ENCODE data around the gene MRPL30. TPM values are rescaled to one million over a fixed set of nuclear protein-coding genes. Genes with fewer than 3 reads are reported as not detected.

MRPL30 gene
- total and polyA plus RNA-seq, 2 of the 8 experiments (the other 6 are each of a cell fraction or from before 2014, with no cell fraction given): 22.3 to 46.2 TPM

DNA sequence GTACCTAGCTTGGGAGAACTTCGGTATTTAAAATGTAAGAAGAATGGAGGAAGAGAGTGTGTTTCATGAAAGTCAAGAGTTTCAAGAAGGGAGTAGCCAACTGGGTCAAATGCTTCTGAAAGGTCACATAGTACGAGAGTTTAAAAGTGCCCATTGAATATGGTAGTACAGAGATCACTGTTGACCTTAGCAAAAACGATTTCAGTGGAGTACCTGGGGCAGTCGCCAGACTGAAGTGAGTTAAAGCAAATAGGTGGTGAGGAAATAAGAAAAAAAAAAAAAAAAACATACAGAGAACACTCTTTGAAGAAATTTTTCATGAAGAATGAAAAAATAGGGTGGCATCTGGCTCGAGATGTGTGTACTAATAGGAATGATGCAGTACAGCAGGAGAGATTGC is 14.8 kb upstream of the MRPL30 start:
- Histone ChIP-seq H2BK12ac (ENCODE audit: low read depth, low read length) (no peak overlapping the region), H3K4me3 (ENCODE audit: extremely low read depth in 1 of 4, insufficient read depth in 2 of 4, low read depth in 3 of 4, low read length in 4 of 4) (no peak overlapping the region), H3K36me3 (ENCODE audit: control insufficient read depth in 2 of 4, insufficient read depth in 4 of 4, low read length in 3 of 4) (peaks cover 0 to 34% (median 10%) of the 10 kb centered on the region in 4 experiments; a peak in 6 of 8 replicates), H3K9me3 (ENCODE audit: insufficient read depth in 2 of 2, low read depth in 1 of 2, low read length in 1 of 2) (no peaks in the 10 kb centered on the region), H2AFZ (ENCODE audit: low read length) (no peak overlapping the region), H2BK120ac (replicated peaks; ENCODE audit: low read depth, low read length) (no peak overlapping the region), H4K8ac (ENCODE audit: extremely low read depth, insufficient read depth, low read length) (no peak overlapping the region), H4K91ac (replicated peaks; ENCODE audit: insufficient read length, low read length) (no peak overlapping the region), H3K9ac (replicated peaks in 1 of 4; ENCODE audit: extremely low read depth in 1 of 4, low read depth in 3 of 4, low read length in 3 of 4) (no peak overlapping the region), H3K23ac (ENCODE audit: insufficient read length) (no peak overlapping the region), H4K5ac (ENCODE audit: insufficient read length, low read depth, low read length) (no peak overlapping the region), H3K23me2 (ENCODE audit: low read depth, low read length) (no peaks in the 10 kb centered on the region), H3K27me3 (replicated peaks in 1 of 4; ENCODE audit: control insufficient read depth in 3 of 4, extremely low read depth in 1 of 4, insufficient read depth in 3 of 4, low read length in 3 of 4) (no peaks in the 10 kb centered on the region), H3K4ac (replicated peaks; ENCODE audit: insufficient read length, low read depth, low read length) (no peak overlapping the region), H2AK5ac (ENCODE audit: low read depth, low read length) (no peak overlapping the region), H2BK15ac (ENCODE audit: low read length) (no peak overlapping the region), H2BK20ac (ENCODE audit: low read length) (no peak overlapping the region), H3K56ac (replicated peaks; ENCODE audit: insufficient read length, low read depth, low read length) (no peak overlapping the region), H3K4me2 (ENCODE audit: insufficient read depth in 1 of 2, low read depth in 2 of 2, low read length in 2 of 2) (no peak overlapping the region), H3K79me2 (ENCODE audit: control insufficient read depth in 1 of 2, insufficient read depth in 2 of 2, low read length in 2 of 2) (no peaks in the 10 kb centered on the region), H4K20me1 (replicated peaks in 1 of 2; ENCODE audit: control insufficient read depth in 1 of 2, insufficient read depth in 2 of 2, low read length in 2 of 2) (peaks cover 0 to 1% of the 10 kb centered on the region in 2 experiments), H3K4me1 (replicated peaks in 1 of 4; ENCODE audit: control insufficient read depth in 3 of 4, insufficient read depth in 4 of 4, low read length in 3 of 4) (no peaks in the 10 kb centered on the region), H3K18ac (ENCODE audit: extremely low read depth, low read length) (no peak overlapping the region), H3K79me1 (ENCODE audit: low read depth, low read length) (no peaks in the 10 kb centered on the region), H2BK5ac (ENCODE audit: low read depth, low read length) (no peak overlapping the region), H3K14ac (ENCODE audit: insufficient read length) (no peak overlapping the region), H3K27ac (ENCODE audit: low read depth, low read length) (no peak overlapping the region)
- TF ChIP-seq PHF8 (conservative IDR thresholded peaks at IDR 0.05; ENCODE audit: low read depth, low read length): no peak
- TF ChIP-seq, protein P1, sequence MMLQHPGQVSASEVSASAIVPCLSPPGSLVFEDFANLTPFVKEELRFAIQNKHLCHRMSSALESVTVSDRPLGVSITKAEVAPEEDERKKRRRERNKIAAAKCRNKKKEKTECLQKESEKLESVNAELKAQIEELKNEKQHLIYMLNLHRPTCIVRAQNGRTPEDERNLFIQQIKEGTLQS (IDR thresholded peaks at IDR 0.05; ENCODE audit: insufficient read depth, low read depth, low read length): no peak
- WGBS, 2 experiments (ENCODE audit: extremely low coverage in 1 of 2, insufficient coverage in 1 of 2, insufficient read length in 1 of 2, insufficient replicate concordance in 2 of 2, low coverage in 1 of 2, low lambda C conversion rate in 2 of 2, missing lambda C conversion rate in 1 of 2): 85% methylated on average over 5 of the region's 5 CpGs; no CpG with 5 or more reads in 1 of the 2 experiments
- CTCF ChIA-PET (ENCODE audit: partially characterized antibody): interaction anchor here (1.5 to 2.8 kb wide), 2 partner anchors 8 to 15 kb away, joined by 3 to 11 read pairs; partner anchors contain the start of genes MITD1 and MRPL30
- no peak for FAIRE-seq
- DNase-seq (ENCODE audit: low read depth in 1 of 2, low spot score in 2 of 2): no peak
- POLR2A ChIA-PET (ENCODE audit: partially characterized antibody): no interaction called here
